Neuronal stem cell (in vitro differentiated cells): ENCODE data around the gene PIK3R5.

Source experiments
- DNase-seq: peaks from one replicate; pipeline ENCODE4 v3.0.0-alpha.2; 2013; ENCODE audit warnings: low spot score
- H2AFZ ChIP-seq: one replicate; pipeline ENCODE4 v1.6.1; 2013; ENCODE audit warnings: mild to moderate bottlenecking, low read length, inconsistent platforms
- H2AK5ac ChIP-seq: 2 replicates; pipeline ENCODE4 v1.6.1; 2013; ENCODE audit warnings: low read depth, mild to moderate bottlenecking, inconsistent platforms, low read length, moderate library complexity, mixed read lengths
- H2BK120ac ChIP-seq: 2 replicates; pipeline ENCODE4 v1.6.1; 2013; ENCODE audit warnings: low read depth, mild to moderate bottlenecking, inconsistent platforms, low read length, moderate library complexity, mixed read lengths
- H2BK12ac ChIP-seq: one replicate; pipeline ENCODE4 v1.6.1; 2013; ENCODE audit warnings: low read length, inconsistent platforms
- H2BK15ac ChIP-seq: 2 replicates; pipeline ENCODE4 v1.6.1; 2013; ENCODE audit warnings: mild to moderate bottlenecking, low read length, inconsistent platforms, mixed read lengths
- H2BK5ac ChIP-seq: one replicate; pipeline ENCODE4 v1.6.1; 2013; ENCODE audit warnings: inconsistent platforms, mild to moderate bottlenecking, low read length, moderate library complexity
- H3K14ac ChIP-seq: one replicate; pipeline ENCODE4 v1.6.1; 2013; ENCODE audit warnings: low read length, inconsistent platforms
- H3K18ac ChIP-seq: 2 replicates; pipeline ENCODE4 v1.6.1; 2013; ENCODE audit warnings: low read length, inconsistent platforms
- H3K23ac ChIP-seq: 2 replicates; pipeline ENCODE4 v1.6.1; 2013; ENCODE audit warnings: low read depth, mild to moderate bottlenecking, mixed read lengths, low read length, inconsistent platforms; ENCODE audit not compliant: poor library complexity
- H3K27ac ChIP-seq: replicated peaks from 3 replicates; pipeline ENCODE4 v1.5.1; 2013; ENCODE audit warnings: low read length, inconsistent platforms
- H3K27me3 ChIP-seq, 3 experiments: 2 replicates each; pipeline ENCODE4 v1.6.1; 2013; ENCODE audit warnings: low read length in 3 of 3, mild to moderate bottlenecking in 2 of 3, inconsistent platforms in 1 of 3, low read depth in 1 of 3, mixed read lengths in 1 of 3, moderate library complexity in 1 of 3; ENCODE audit not compliant: control insufficient read depth in 3 of 3, insufficient read depth in 3 of 3
- H3K36me3 ChIP-seq, 2 donors: replicated peaks in 1 of 2; 2 replicates each; pipeline ENCODE4 v1.6.1; 2013; ENCODE audit warnings: low read length in 2 of 2; ENCODE audit not compliant: control insufficient read depth in 2 of 2, insufficient read depth in 2 of 2
- H3K4ac ChIP-seq: 2 replicates; pipeline ENCODE4 v1.6.1; 2013; ENCODE audit warnings: inconsistent platforms, mild to moderate bottlenecking, low read length, moderate library complexity
- H3K4me1 ChIP-seq, 2 donors: 1 replicate in 1 of 2; 2 replicates in 1 of 2; pipeline ENCODE4 v1.6.1; 2013; ENCODE audit warnings: low read length in 2 of 2, low read depth in 1 of 2; ENCODE audit not compliant: control insufficient read depth in 2 of 2, insufficient read depth in 1 of 2
- H3K4me2 ChIP-seq: one replicate; pipeline ENCODE4 v1.6.1; 2013; ENCODE audit warnings: mild to moderate bottlenecking, low read length, inconsistent platforms; ENCODE audit not compliant: insufficient read depth, poor library complexity, severe bottlenecking
- H3K4me3 ChIP-seq, 2 donors: 2 replicates each; pipeline ENCODE4 v1.5.1; 2013; ENCODE audit warnings: low read length in 2 of 2, mild to moderate bottlenecking in 2 of 2, inconsistent platforms in 1 of 2, moderate library complexity in 1 of 2
- H3K79me1 ChIP-seq: one replicate; pipeline ENCODE4 v1.6.1; 2013; ENCODE audit warnings: low read depth, mild to moderate bottlenecking, inconsistent platforms, low read length, moderate library complexity
- H3K9ac ChIP-seq: one replicate; pipeline ENCODE4 v1.6.1; 2013; ENCODE audit warnings: mild to moderate bottlenecking, low read depth, low read length, inconsistent platforms; ENCODE audit not compliant: poor library complexity
- H3K9me3 ChIP-seq, 2 donors: replicated peaks in 1 of 2; 2 replicates each; pipeline versions ENCODE3 to v1.6.1; 2013; ENCODE audit warnings: low read length in 2 of 2, mild to moderate bottlenecking in 2 of 2, inconsistent platforms in 1 of 2, low read depth in 1 of 2, mixed read lengths in 1 of 2, moderate library complexity in 1 of 2; ENCODE audit not compliant: control insufficient read depth in 2 of 2, insufficient read depth in 1 of 2
- H4K8ac ChIP-seq: one replicate; pipeline ENCODE4 v1.6.1; 2013; ENCODE audit warnings: low read depth, mild to moderate bottlenecking, inconsistent platforms, low read length, moderate library complexity
- H4K91ac ChIP-seq: one replicate; pipeline ENCODE4 v1.6.1; 2013; ENCODE audit warnings: low read length, low read depth, mild to moderate bottlenecking, inconsistent platforms; ENCODE audit not compliant: poor library complexity
- WGBS, 2 donors: extraction: QIAGEN DNeasy Blood & Tissue Kit; methylation state at CpG; one replicate each; pipeline ENCODE4 v1.1.7; 2013; ENCODE audit warnings: missing lambda C conversion rate in 2 of 2, mixed read lengths in 1 of 2; ENCODE audit not compliant: insufficient read length in 2 of 2, insufficient replicate concordance in 1 of 2; ENCODE audit errors: extremely low coverage in 2 of 2; 5-methylcytosine and 5-hydroxymethylcytosine counted together

PIK3R5 gene

DNA sequence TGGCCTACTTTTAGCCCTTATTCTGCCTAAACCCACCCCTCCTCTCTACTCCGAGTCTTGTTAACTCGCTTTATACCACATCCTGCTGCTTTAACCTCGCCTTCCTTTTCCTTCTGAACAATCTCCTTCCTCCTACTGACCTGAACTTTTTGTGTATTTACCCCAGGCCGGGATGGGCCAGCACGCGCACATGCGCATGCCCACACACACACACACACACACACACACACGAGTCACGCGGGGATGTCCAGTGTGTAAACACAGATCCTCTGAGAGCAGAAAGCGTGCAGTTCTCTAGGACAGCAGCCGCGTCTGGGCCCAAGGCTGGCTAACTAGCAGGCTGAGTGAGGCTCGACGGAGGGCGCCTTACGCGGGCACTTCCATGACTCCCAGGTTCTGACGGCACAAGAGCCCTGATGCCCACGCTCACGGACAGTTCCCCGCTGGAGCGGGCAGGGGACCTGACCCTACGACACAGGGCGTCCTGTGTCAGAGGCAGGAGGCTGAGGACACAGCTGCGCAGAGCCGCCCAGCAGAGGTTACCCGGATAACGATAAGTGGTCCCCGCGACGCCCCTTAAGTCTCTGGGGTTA is 610 bp downstream of the PIK3R5 start:
- no CpG with 5 or more reads among the region's 32 CpGs for WGBS, 2 donors
- H2AFZ ChIP-seq: peak overlapping the region; percentile 75
- peak overlapping the region; percentile 70 for H3K4me2 ChIP-seq
- H3K36me3 ChIP-seq: no peaks in the 10 kb centered on the region
- no peaks in the 10 kb centered on the region for H3K9me3 ChIP-seq
- no peak overlapping the region for H3K14ac ChIP-seq
- no peaks in the 10 kb centered on the region for H3K79me1 ChIP-seq
- no peak overlapping the region for H3K27ac ChIP-seq
- peak overlapping the region in 1 of 2 donors; percentile 72 for H3K4me3 ChIP-seq
- H2BK5ac ChIP-seq: no peak overlapping the region
- H3K4ac ChIP-seq: no peak overlapping the region
- H2BK12ac ChIP-seq: peak overlapping the region; percentile 33
- H2AK5ac ChIP-seq: peak overlapping the region; percentile 87
- H2BK120ac ChIP-seq: peak overlapping the region; percentile 4
- no peak for DNase-seq
- no peak overlapping the region for H4K8ac ChIP-seq
- H3K23ac ChIP-seq: peak overlapping the region; percentile 52
- H3K4me1 ChIP-seq: peaks cover 0 to 15% of the 10 kb centered on the region in 2 donors
- peak overlapping the region; percentile 78 for H3K9ac ChIP-seq
- H3K18ac ChIP-seq: peak overlapping the region; percentile 61
- H4K91ac ChIP-seq: no peak overlapping the region
- peaks cover 0 to 56% (median 15%) of the 10 kb centered on the region in 3 experiments for H3K27me3 ChIP-seq
- H2BK15ac ChIP-seq: peak overlapping the region; percentile 70

DNA sequence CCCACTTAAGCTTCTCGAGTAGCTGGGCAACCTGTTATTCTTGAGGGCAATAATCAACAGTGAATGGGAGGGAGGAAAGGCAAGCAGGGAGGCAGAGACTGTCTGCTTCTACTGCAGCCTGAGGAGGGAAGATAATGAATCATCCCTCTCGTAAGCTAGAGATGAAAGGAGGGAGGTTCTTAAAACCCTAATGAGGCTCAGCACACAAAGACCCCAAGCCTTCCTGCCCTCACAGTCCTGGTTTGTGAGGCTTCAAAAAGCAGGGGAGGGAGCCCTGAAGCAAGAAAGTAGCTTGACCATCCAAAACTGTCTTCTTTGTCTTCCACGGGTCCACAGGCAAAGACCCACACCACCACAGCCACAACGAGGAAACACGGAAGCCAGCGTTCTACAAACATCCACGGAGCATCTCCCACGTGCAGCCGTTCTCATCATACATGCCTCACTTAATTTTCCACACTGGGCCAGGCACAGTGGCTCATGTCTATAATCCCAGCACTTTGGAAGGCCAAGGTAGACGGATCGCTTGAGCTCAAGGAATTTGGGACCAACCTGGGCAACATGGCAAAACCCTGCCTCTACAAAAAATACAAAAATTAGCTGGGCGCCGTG is 1.8 kb downstream of the PIK3R5 start:
- no peak overlapping the region for H3K4ac ChIP-seq
- H2AK5ac ChIP-seq: no peak overlapping the region
- no peaks in the 10 kb centered on the region for H3K79me1 ChIP-seq
- H2BK12ac ChIP-seq: no peak overlapping the region
- H3K4me2 ChIP-seq: no peak overlapping the region
- no peak overlapping the region for H3K23ac ChIP-seq
- DNase-seq: peak; percentile 35
- peak overlapping the region; percentile 15 for H2BK5ac ChIP-seq
- H4K8ac ChIP-seq: no peak overlapping the region
- no CpG with 5 or more reads among the region's 13 CpGs for WGBS, 2 donors
- H3K27me3 ChIP-seq: peaks cover 0 to 56% (median 15%) of the 10 kb centered on the region in 3 experiments
- H3K4me1 ChIP-seq: peaks cover 0 to 15% of the 10 kb centered on the region in 2 donors
- H2BK120ac ChIP-seq: no peak overlapping the region
- no peaks in the 10 kb centered on the region for H3K9me3 ChIP-seq
- no peaks in the 10 kb centered on the region for H3K36me3 ChIP-seq
- peak overlapping the region; percentile 5 for H3K18ac ChIP-seq
- H3K14ac ChIP-seq: no peak overlapping the region
- no peak overlapping the region for H2AFZ ChIP-seq
- H3K9ac ChIP-seq: no peak overlapping the region
- H3K4me3 ChIP-seq: no peak overlapping the region
- no peak overlapping the region for H4K91ac ChIP-seq
- peak overlapping the region; percentile 72 for H3K27ac ChIP-seq
- H2BK15ac ChIP-seq: peak overlapping the region; percentile 6

- H3K4me1 ChIP-seq: peaks cover 0 to 15% of the 10 kb centered on the region in 2 donors
- no peaks in the 10 kb centered on the region for H3K36me3 ChIP-seq
- H3K23ac ChIP-seq: no peak overlapping the region
- no peak overlapping the region for H2BK15ac ChIP-seq
- no peak overlapping the region for H4K8ac ChIP-seq
- no peak overlapping the region for H2BK120ac ChIP-seq
- H3K4me3 ChIP-seq: no peak overlapping the region
- H3K79me1 ChIP-seq: no peaks in the 10 kb centered on the region
- H2AFZ ChIP-seq: no peak overlapping the region
- no peak overlapping the region for H3K14ac ChIP-seq
- H2AK5ac ChIP-seq: peak overlapping the region; percentile 4
- no peaks in the 10 kb centered on the region for H3K9me3 ChIP-seq
- peak overlapping the region; percentile 36 for H3K27ac ChIP-seq
- no peak overlapping the region for H3K4ac ChIP-seq
- H3K18ac ChIP-seq: peak overlapping the region; percentile 93
- no peak overlapping the region for H3K9ac ChIP-seq
- H3K4me2 ChIP-seq: no peak overlapping the region
- DNase-seq: no peak
- H2BK12ac ChIP-seq: no peak overlapping the region
- peaks cover 0 to 55% (median 15%) of the 10 kb centered on the region in 3 experiments for H3K27me3 ChIP-seq
- no CpG with 5 or more reads among the region's 3 CpGs for WGBS, 2 donors
- H2BK5ac ChIP-seq: peak overlapping the region; percentile 15
- H4K91ac ChIP-seq: no peak overlapping the region
These were observed 2.5 kb downstream of the PIK3R5 start for GRCh38 chr17:8963014-8963413.

DNA sequence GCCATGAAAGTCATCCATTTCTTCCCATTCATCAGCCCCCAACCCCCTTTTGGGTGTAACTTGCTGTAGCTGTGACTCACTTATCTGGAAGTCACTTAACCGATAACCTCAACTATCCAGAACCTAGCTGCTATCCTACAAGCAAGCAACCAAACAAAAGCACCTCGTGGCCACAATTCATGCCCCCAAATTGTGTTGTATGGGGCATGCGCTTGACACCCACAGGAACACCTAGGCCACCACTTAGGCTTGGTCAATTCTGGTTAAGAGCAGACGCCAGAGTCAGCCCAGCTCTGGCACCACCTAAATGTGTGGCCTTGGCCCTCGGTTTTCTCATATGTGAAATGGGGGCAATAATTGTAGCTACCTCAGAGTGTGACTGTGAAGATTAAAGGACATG is 3.7 kb downstream of the PIK3R5 start:
- H3K9ac ChIP-seq: no peak overlapping the region
- H3K18ac ChIP-seq: no peak overlapping the region
- no peaks in the 10 kb centered on the region for H3K9me3 ChIP-seq
- no peaks in the 10 kb centered on the region for H3K36me3 ChIP-seq
- no peak overlapping the region for H4K91ac ChIP-seq
- no peak overlapping the region for H4K8ac ChIP-seq
- H3K23ac ChIP-seq: no peak overlapping the region
- no peak overlapping the region for H2BK5ac ChIP-seq
- no peak overlapping the region for H2AFZ ChIP-seq
- H3K4me1 ChIP-seq: peaks cover 0 to 15% of the 10 kb centered on the region in 2 donors
- H3K79me1 ChIP-seq: no peaks in the 10 kb centered on the region
- H2BK15ac ChIP-seq: no peak overlapping the region
- H2AK5ac ChIP-seq: no peak overlapping the region
- WGBS, 2 donors: no CpG with 5 or more reads among the region's 5 CpGs
- H3K27me3 ChIP-seq: peaks cover 0 to 45% (median 15%) of the 10 kb centered on the region in 3 experiments
- H2BK12ac ChIP-seq: no peak overlapping the region
- no peak overlapping the region for H3K4me3 ChIP-seq
- H3K4ac ChIP-seq: no peak overlapping the region
- no peak overlapping the region for H3K27ac ChIP-seq
- no peak overlapping the region for H3K14ac ChIP-seq
- no peak overlapping the region for H3K4me2 ChIP-seq
- no peak for DNase-seq
- H2BK120ac ChIP-seq: no peak overlapping the region
